NB4 (cell line): ENCODE data around the gene TACC2.

ENCODE experiments used
- DNase-seq: peaks from one replicate; pipeline ENCODE4 v3.0.0; 2010; ENCODE audit warnings: low read depth
- H3K4me3 ChIP-seq: one replicate; pipeline ENCODE4 v1.5.1; 2011; ENCODE audit warnings: mild to moderate bottlenecking, low read depth, low read length, moderate library complexity
- CTCF ChIP-seq: IDR thresholded peaks from one replicate; pipeline ENCODE4 v1.5.1; 2012; ENCODE audit warnings: low read depth, low read length
- MAX ChIP-seq: IDR thresholded peaks from 2 replicates; pipeline ENCODE4 v1.6.1; 2011; ENCODE audit warnings: low read depth, low read length
- MYC ChIP-seq: IDR thresholded peaks from 2 replicates; pipeline ENCODE4 v1.6.1; 2011; ENCODE audit warnings: low read depth, low read length
- POLR2A ChIP-seq: IDR thresholded peaks from 2 replicates; pipeline ENCODE4 v1.6.1; 2011; ENCODE audit warnings: mild to moderate bottlenecking; ENCODE audit not compliant: insufficient read length; ENCODE audit errors: extremely low read depth

Gene TACC2

GRCh38 chr10:122293156-122293960 is 304.4 kb downstream of the TACC2 start:
- TF ChIP-seq MAX = no peak
- TF ChIP-seq POLR2A = no peak
- no peak for TF ChIP-seq CTCF
- TF ChIP-seq MYC = no peak
- no peak overlapping the region for H3K4me3 ChIP-seq
- DNase-seq = no peak

GRCh38 chr10:122293961-122294380 is 305.0 kb downstream of the TACC2 start:
- H3K4me3 ChIP-seq = no peak overlapping the region
- TF ChIP-seq MYC (no peak), POLR2A (no peak), CTCF (no peak), MAX (no peak)
- DNase-seq = no peak

DNA sequence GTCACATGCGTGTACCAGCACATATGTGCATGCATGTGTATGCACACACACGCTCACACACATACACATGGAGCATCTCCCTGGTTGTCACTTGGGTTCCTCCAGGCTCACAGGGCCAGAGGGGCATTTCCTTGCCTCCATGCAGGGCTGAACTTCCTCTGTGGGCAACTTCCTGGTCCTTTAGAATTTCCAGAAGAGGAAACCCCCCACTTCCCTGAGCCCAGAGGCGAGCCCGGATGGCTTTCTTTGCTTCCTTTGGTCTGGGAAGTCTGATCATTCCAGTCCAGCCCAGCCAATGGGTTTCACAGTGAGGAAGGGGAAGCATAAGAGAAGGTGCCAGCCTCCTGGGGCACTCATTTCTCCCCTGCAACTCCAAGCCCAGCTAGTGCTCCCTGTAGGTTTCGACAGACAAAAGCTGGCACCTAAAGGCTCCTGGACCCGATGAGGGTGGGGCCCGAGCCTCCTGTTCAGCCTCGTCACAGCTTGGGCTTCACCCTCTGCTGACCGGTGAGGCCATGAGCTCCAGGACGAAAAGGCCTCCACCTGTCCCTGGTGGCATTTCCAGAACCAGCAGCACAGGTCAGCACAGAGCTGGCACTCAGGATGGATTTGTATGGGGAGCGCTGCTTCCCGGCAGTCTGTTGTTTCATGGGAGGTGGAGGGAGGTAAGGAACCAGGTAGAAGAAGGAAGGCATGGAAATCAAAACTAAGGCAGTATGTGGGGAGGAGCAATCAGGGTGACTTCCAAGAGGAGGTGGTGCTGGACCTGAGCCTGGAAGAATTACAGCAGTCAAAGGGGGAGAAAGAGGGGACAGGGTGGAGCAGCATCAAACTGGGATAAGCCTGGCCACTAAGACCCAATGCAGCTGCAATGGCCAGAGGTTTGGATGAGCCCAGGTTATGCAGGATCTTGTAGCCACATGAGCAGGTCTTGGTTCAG is 305.8 kb downstream of the TACC2 start:
- no peak for DNase-seq
- TF ChIP-seq POLR2A = no peak
- no peak for TF ChIP-seq MYC
- TF ChIP-seq MAX = no peak
- no peak for TF ChIP-seq CTCF
- no peak overlapping the region for H3K4me3 ChIP-seq

DNA sequence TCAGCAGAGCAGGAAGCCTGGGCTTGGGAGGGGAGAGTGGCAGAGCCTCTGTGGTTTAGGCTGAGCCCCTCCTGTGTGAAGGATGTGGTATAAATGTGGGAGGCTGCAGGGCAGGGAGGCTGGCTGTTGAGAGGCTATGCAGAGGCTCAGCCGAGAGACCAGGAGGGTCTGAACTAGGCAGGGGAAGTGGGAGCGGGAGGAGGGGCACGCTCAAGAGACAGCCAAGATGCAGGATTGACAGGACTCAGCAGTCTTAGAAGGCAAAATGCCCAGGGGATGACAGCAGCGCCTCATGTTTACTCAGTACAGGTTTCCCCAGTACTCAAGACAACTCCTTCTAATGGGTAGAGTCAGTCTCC is 306.5 kb downstream of the TACC2 start:
- peak; percentile 32 for DNase-seq
- no peak for TF ChIP-seq MAX
- TF ChIP-seq POLR2A = no peak
- TF ChIP-seq CTCF = no peak
- TF ChIP-seq MYC = no peak
- no peak overlapping the region for H3K4me3 ChIP-seq

GRCh38 chr10:122296363-122297120 is 307.6 kb downstream of the TACC2 start:
- no peak overlapping the region for H3K4me3 ChIP-seq
- no peak for TF ChIP-seq MYC
- TF ChIP-seq MAX = no peak
- TF ChIP-seq POLR2A = no peak
- no peak for TF ChIP-seq CTCF
- no peak for DNase-seq
